BLaER1 treated with 17β-estradiol and CSF1 and Interleukin-3, amounts not matched to agents 10 nM and 100 nM (cell line): Measurements from ENCODE around the gene SYCE1L.
A peak's percentile ranks its signal among the peaks of the same experiment; 100 is the strongest.
"Not testable (repeated sequence)": the region's sequence is repeated elsewhere in the genome, so short reads cannot be mapped to it uniquely, and the experiment has no call there.

Experiments
- H3K27ac ChIP-seq, 11 experiments: shearing (Covaris generic); formaldehyde crosslinking; 2 replicates each; pipeline ENCODE4 v1.8.1; 2022
- H3K27me3 ChIP-seq, 11 experiments: shearing (Covaris generic); formaldehyde crosslinking; 2 replicates each; pipeline ENCODE4 v1.8.1; 2022
- H3K36me3 ChIP-seq, 11 experiments: shearing (Covaris generic); formaldehyde crosslinking; 2 replicates each; pipeline ENCODE4 v1.8.1; 2022
- H3K4me1 ChIP-seq, 10 experiments: shearing (Covaris generic); formaldehyde crosslinking; 2 replicates each; pipeline ENCODE4 v1.8.1; 2022
- H3K4me2 ChIP-seq, 11 experiments: shearing (Covaris generic); formaldehyde crosslinking; 2 replicates each; pipeline ENCODE4 v1.8.1; 2022
- H3K4me3 ChIP-seq, 10 experiments: shearing (Covaris generic); formaldehyde crosslinking; 2 replicates each; pipeline ENCODE4 v1.8.1; 2022
- H3K9ac ChIP-seq, 11 experiments: shearing (Covaris generic); formaldehyde crosslinking; 2 replicates each; pipeline ENCODE4 v1.8.1; 2022
- H3K9me3 ChIP-seq, 11 experiments: shearing (Covaris generic); formaldehyde crosslinking; replicated peaks in 1 of 11; 2 replicates each; pipeline ENCODE4 v1.8.1; 2022
- H4K20me1 ChIP-seq, 11 experiments: shearing (Covaris generic); formaldehyde crosslinking; 2 replicates each; pipeline ENCODE4 v1.8.1; 2022
- Cebpa-rat ChIP-seq, 11 experiments: shearing (Covaris generic); IDR thresholded peaks; 2 replicates each; pipeline ENCODE4 v1.8.1; 2022

The SYCE1L gene, protein sequence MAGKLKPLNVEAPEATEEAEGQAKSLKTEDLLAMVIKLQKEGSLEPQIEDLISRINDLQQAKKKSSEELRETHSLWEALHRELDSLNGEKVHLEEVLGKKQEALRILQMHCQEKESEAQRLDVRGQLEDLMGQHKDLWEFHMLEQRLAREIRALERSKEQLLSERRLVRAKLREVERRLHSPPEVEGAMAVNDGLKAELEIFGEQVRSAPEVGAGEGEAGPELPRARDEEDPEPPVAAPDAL

DNA sequence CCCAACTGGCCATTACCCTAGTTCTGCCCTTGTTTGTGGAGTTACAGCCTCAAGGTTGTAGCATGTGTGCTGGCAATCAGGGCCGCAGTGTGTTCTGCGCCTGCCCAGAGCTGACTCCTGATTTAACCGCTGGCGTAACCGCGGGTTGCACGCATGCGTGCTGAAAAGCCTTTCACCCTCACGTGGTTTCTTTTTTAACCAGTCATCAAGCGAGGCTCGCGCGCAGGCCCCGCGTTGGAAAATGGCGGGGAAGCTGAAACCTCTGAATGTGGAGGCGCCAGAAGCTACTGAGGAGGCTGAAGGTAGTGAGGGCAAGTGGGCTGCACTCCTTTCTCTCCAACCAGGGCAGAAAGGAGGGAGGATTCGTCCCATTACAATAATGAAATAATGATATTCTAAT, at the start of gene SYCE1L:
TSS of gene SYCE1L (plus strand) at position 198 of the 400 bp plus-strand sequence. CDS start at position 242, 44 bp downstream.
- Histone ChIP-seq H3K27me3 (no peaks in the 10 kb centered on the region), H3K9ac (no peak within 1 kb of the TSS), H3K4me1 (peaks cover 0 to 15% (median 0%) of the 10 kb centered on the region in 10 experiments; a peak in 5 of 20 replicates), H4K20me1 (peaks cover 13 to 56% (median 38%) of the 10 kb centered on the region in 11 experiments; a peak in 20 of 22 replicates), H3K9me3 (no peaks in the 10 kb centered on the region), H3K4me3 (no peak within 1 kb of the TSS), H3K4me2 (no peak within 1 kb of the TSS), H3K27ac (no peak within 1 kb of the TSS), H3K36me3 (peaks cover 65 to 82% (median 71%) of the 10 kb centered on the region in 11 experiments)
- TF ChIP-seq Cebpa-rat (IDR thresholded peaks at IDR 0.05) = no peak

DNA sequence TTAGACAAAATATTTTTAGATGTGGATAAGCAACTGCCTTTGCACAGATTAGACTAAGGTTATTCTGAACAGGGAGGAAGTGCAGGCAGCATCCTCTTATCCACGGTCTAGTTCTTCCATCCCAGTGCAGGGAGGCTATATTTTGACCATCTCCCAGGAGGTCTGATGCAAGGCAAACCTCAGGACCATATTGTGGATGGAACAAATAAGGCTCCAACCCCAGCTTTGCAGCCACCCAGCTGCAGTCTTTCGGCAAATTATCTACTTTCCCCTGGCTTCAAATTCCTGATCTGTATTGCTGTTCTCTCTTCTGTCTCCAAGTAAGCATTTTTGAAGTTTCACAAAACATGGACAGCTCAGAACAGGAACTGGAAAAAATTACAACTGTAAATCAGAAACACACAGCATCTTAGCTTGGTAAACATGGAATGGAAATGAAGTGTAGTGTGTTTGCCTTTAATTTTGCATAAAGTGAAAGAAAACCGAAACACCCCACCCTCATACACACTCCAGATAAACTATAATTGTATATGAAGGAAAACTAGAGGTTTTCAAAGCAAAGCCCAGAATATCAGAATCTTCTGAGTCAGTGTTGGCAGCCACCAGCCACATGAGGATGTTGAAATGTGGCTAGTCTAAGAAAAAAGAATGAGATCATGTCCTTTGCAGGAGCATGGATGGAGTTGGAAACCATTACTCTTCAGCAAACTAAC, 41.7 kb upstream of the SYCE1L start:
- Histone ChIP-seq H3K4me1 (peaks cover 0 to 17% (median 6%) of the 10 kb centered on the region in 10 experiments; a peak in 14 of 20 replicates), H3K36me3 (no peaks in the 10 kb centered on the region), H3K27me3 (no peaks in the 10 kb centered on the region), H3K27ac (0 out of 22 replicates have a peak overlapping the region, but pooled peaks of 1 of the 11 experiments have one; percentile 20), H3K9ac (no peak overlapping the region), H3K4me2 (peak overlapping the region in 7 of 11 experiments; percentile 10 to 57 (median 21); a peak in 9 of 22 replicates), H3K4me3 (no peak overlapping the region), H3K9me3 (no peaks in the 10 kb centered on the region), H4K20me1 (no peaks in the 10 kb centered on the region)
- TF ChIP-seq Cebpa-rat (IDR thresholded peaks at IDR 0.05) = no peak

GRCh38 chr16:77158293-77158692, 40.9 kb upstream of the SYCE1L start:
- no peaks in the 10 kb centered on the region for H3K9me3 ChIP-seq
- H3K36me3 ChIP-seq = no peaks in the 10 kb centered on the region
- H3K9ac ChIP-seq = no peak overlapping the region
- no peak overlapping the region for H3K4me3 ChIP-seq
- H3K4me1 ChIP-seq = peaks cover 0 to 17% (median 6%) of the 10 kb centered on the region in 10 experiments; a peak in 14 of 20 replicates
- H3K27me3 ChIP-seq = no peaks in the 10 kb centered on the region
- H3K4me2 ChIP-seq = peak overlapping the region in 2 of 11 experiments; percentile 34 to 57; a peak in 3 of 22 replicates
- no peak overlapping the region for H3K27ac ChIP-seq
- H4K20me1 ChIP-seq = no peaks in the 10 kb centered on the region
- TF ChIP-seq Cebpa-rat (IDR thresholded peaks at IDR 0.05) = no peak

DNA sequence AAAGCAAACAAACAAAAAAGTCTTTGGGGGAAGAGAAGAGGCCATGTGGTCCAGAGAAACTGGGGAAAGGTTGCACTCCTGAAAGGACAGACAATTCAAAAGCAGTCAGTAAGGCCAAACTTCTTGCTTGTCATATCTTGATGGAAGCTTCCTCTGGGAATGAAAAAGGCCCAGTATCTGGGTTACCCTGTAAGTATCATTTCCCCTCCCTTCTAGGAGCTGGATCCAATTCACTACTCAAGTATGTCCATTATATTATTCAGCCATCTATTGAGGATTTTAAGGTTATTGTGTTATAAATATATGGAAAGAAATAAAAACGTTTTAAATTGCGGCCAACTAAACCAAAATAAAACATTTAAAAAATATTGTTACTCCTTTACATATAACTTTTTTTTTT, 34.2 kb upstream of the SYCE1L start:
- no peak overlapping the region for H3K27ac ChIP-seq
- no peaks in the 10 kb centered on the region for H3K36me3 ChIP-seq
- H3K4me2 ChIP-seq = no peak overlapping the region
- H3K9me3 ChIP-seq = no peaks in the 10 kb centered on the region
- TF ChIP-seq Cebpa-rat (IDR thresholded peaks at IDR 0.05) = no peak
- no peaks in the 10 kb centered on the region for H3K4me1 ChIP-seq
- H3K4me3 ChIP-seq = no peak overlapping the region
- H3K9ac ChIP-seq = no peak overlapping the region
- H4K20me1 ChIP-seq = no peaks in the 10 kb centered on the region
- H3K27me3 ChIP-seq = no peaks in the 10 kb centered on the region

DNA sequence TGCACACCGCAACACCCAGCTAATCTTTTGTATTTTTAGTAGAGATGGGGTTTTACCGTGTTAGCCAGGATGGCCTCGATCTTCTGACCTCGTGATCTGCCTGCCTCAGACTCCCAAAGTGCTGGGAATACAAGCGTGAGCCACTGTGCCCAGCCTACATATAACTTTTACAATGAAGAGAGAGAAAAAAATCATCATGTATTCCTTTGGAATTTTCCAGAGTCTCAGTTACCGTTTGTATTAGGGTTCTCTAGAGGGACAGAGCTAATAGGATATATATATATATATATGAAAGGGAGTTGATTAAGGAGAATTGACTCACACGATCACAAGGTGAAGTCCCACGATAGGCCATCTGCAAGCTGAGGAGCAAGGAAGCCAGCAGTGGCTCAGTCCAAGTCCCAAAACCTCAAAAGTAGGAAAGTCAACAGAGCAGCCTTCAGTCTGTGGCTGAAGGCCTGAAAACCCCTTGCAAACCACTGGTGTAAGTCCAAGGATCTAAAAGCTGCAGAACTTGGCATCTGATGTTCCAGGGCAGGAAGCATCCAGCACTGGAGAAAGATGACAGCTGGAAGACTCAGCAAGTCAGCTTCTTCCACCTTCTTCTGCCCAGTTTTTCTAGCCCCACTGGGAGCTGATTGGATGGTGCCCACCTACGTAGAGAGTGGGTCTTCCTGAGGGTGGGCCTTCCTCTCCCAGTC, 33.5 kb upstream of the SYCE1L start:
- H3K4me3 ChIP-seq, H3K9ac ChIP-seq: not testable (repeated sequence)

GRCh38 chr16:77166726-77167125, 32.5 kb upstream of the SYCE1L start:
- no peak for TF ChIP-seq Cebpa-rat (IDR thresholded peaks at IDR 0.05)
- no peaks in the 10 kb centered on the region for H3K4me1 ChIP-seq
- no peak overlapping the region for H3K4me3 ChIP-seq
- H3K36me3 ChIP-seq = no peaks in the 10 kb centered on the region
- no peak overlapping the region for H3K4me2 ChIP-seq
- H3K27ac ChIP-seq = no peak overlapping the region
- H3K27me3 ChIP-seq = no peaks in the 10 kb centered on the region
- H3K9ac ChIP-seq = no peak overlapping the region
- no peaks in the 10 kb centered on the region for H3K9me3 ChIP-seq
- no peaks in the 10 kb centered on the region for H4K20me1 ChIP-seq

More for the DNA sequence above, 33.5 kb upstream of the SYCE1L start:
- not testable (repeated sequence) for H3K27me3 ChIP-seq, H3K4me2 ChIP-seq, H3K4me1 ChIP-seq, H3K36me3 ChIP-seq, H3K9me3 ChIP-seq, H3K27ac ChIP-seq, H4K20me1 ChIP-seq

- no peak for TF ChIP-seq Cebpa-rat (IDR thresholded peaks at IDR 0.05)
Measured at GRCh38 chr16:77168901-77169300, 30.3 kb upstream of the SYCE1L start.

DNA sequence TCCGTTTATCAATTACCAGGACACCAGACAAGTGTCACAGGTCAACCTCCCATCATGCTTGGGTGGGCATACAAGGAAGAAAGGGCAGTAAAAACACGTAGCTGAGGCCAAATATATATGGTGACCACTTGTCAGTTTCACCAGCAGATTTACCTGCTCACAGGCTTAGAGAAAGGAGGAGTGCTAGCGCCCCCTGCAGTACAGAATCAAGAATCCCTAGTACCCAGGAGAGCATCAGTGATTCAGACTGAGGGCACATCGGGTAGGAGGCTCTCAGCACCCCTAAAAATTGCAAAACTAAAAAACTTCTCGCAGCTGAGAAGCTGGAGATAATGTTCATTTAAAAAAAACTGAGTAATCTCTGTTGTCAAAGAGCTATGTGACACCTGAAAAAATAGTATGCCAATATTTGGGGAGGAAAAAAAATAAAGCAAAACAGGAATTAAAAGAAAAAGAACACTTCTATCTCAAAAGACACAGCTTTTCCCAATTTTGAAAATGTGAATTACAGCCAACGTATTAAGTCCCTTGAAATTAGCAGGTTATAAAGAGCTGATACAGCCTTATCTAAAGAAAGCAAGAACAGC, 29.5 kb upstream of the SYCE1L start:
- no peak for TF ChIP-seq Cebpa-rat (IDR thresholded peaks at IDR 0.05)
- Histone ChIP-seq H4K20me1 (no peaks in the 10 kb centered on the region), H3K4me2 (no peak overlapping the region), H3K4me1 (no peaks in the 10 kb centered on the region), H3K9me3 (no peaks in the 10 kb centered on the region), H3K27ac (no peak overlapping the region), H3K9ac (no peak overlapping the region), H3K4me3 (no peak overlapping the region), H3K36me3 (no peaks in the 10 kb centered on the region), H3K27me3 (no peaks in the 10 kb centered on the region)

More at GRCh38 chr16:77168901-77169300, 30.3 kb upstream of the SYCE1L start:
- Histone ChIP-seq H4K20me1 (no peaks in the 10 kb centered on the region), H3K9me3 (no peaks in the 10 kb centered on the region), H3K36me3 (no peaks in the 10 kb centered on the region), H3K4me1 (no peaks in the 10 kb centered on the region), H3K27me3 (no peaks in the 10 kb centered on the region), H3K4me3 (no peak overlapping the region), H3K4me2 (no peak overlapping the region), H3K9ac (no peak overlapping the region), H3K27ac (no peak overlapping the region)

DNA sequence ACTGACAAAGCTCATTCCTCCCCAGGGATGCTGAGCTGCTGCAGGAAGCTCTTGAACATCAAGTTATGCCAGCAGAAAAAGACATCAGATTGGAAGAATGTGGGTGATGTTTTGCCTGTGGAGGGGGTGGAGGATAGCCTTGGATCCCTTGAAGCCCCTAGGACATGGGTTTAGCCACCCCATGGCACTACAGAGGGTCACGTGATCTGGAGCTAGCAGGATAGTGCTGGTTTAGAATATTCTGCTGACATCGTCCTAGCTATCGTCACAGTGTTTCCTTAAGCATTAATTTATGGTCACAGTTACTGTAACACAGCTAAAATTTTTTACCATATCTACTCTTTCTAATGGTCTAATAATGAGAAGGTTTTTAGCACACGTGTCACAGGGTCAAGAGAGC, 28.4 kb upstream of the SYCE1L start:
- Histone ChIP-seq H3K27me3 (no peaks in the 10 kb centered on the region), H3K4me1 (no peaks in the 10 kb centered on the region), H3K9ac (no peak overlapping the region), H3K27ac (no peak overlapping the region), H3K9me3 (no peaks in the 10 kb centered on the region), H3K4me3 (no peak overlapping the region), H3K36me3 (no peaks in the 10 kb centered on the region), H3K4me2 (no peak overlapping the region), H4K20me1 (no peaks in the 10 kb centered on the region)
- no peak for TF ChIP-seq Cebpa-rat (IDR thresholded peaks at IDR 0.05)
